Inflammatory macrophage (primary cell): ENCODE results near the gene PKHD1.
A peak's percentile ranks its signal among the peaks of the same experiment; 100 is the strongest.

Experiments used
- DNase-seq, 2 donors: peaks; one replicate each; pipeline ENCODE4 v3.0.0-alpha.2; 2020 to 2022
- total RNA-seq, 18 experiments: gene quantifications; one replicate each; lab custom pipeline; 2026; ENCODE audit warnings: mixed read lengths in 6 of 18, inconsistent platforms in 2 of 18; lab: John Stamatoyannopoulos, UW

Gene PKHD1, protein sequence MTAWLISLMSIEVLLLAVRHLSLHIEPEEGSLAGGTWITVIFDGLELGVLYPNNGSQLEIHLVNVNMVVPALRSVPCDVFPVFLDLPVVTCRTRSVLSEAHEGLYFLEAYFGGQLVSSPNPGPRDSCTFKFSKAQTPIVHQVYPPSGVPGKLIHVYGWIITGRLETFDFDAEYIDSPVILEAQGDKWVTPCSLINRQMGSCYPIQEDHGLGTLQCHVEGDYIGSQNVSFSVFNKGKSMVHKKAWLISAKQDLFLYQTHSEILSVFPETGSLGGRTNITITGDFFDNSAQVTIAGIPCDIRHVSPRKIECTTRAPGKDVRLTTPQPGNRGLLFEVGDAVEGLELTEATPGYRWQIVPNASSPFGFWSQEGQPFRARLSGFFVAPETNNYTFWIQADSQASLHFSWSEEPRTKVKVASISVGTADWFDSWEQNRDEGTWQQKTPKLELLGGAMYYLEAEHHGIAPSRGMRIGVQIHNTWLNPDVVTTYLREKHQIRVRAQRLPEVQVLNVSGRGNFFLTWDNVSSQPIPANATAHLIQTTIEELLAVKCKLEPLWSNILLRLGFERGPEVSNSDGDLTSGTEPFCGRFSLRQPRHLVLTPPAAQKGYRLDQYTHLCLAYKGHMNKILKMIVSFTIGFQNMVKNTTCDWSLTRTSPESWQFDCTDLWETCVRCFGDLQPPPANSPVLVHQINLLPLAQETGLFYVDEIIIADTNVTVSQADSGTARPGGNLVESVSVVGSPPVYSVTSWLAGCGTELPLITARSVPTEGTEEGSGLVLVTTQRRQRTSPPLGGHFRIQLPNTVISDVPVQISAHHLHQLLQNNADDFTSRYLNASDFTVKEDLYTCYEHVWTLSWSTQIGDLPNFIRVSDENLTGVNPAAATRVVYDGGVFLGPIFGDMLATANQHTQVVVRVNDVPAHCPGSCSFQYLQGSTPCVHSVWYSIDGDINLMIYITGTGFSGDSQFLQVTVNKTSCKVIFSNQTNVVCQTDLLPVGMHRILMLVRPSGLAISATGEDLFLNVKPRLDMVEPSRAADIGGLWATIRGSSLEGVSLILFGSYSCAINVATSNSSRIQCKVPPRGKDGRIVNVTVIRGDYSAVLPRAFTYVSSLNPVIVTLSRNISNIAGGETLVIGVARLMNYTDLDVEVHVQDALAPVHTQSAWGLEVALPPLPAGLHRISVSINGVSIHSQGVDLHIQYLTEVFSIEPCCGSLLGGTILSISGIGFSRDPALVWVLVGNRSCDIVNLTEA (N-terminal part only)
- total RNA-seq = 0 to 0.37 (median 0) reads per million in 18 experiments

DNA sequence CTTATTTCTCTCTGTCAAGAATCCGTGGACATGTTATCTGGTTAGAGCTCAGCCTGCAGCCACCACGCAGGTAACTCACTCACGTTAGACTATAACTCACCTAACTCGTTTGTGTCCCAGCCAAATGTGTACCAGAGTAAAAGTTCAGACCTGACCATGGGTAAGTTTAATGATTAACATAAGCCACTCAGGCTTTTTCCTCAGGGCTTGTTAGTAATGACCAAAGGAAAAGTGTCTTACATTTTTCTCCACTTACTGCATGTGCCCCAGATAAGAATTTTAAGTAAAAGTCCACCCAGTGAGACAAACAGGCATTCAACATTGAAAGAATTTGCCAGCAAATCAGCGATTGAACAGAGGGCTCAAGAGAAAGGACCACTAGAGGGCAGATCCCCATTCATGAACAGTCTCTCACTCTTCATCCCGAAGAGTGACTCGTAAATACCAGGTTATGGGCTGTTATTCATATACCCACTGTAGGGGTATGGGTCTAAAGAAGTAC, at the start of gene PKHD1:
PKHD1 (minus strand) TSS at position 116 of the 502 bp plus-strand sequence. CDS start 2,680 bp downstream, outside the sequence.
- DNase-seq = peak in 1 of 2 donors; percentile 2

- DNase-seq = no peak
Measured at GRCh38 chr6:52136934-52137467, 49.6 kb upstream of the PKHD1 start.

GRCh38 chr6:52136055-52136454, 48.6 kb upstream of the PKHD1 start:
- no peak for DNase-seq

GRCh38 chr6:52135217-52135616, 47.8 kb upstream of the PKHD1 start:
- DNase-seq = no peak

GRCh38 chr6:52134011-52134410, 46.6 kb upstream of the PKHD1 start:
- no peak for DNase-seq

- DNase-seq = no peak
Measured at GRCh38 chr6:52133324-52133723, 45.9 kb upstream of the PKHD1 start.

- no peak for DNase-seq
Measured at GRCh38 chr6:52132292-52132691, 44.9 kb upstream of the PKHD1 start.

DNA sequence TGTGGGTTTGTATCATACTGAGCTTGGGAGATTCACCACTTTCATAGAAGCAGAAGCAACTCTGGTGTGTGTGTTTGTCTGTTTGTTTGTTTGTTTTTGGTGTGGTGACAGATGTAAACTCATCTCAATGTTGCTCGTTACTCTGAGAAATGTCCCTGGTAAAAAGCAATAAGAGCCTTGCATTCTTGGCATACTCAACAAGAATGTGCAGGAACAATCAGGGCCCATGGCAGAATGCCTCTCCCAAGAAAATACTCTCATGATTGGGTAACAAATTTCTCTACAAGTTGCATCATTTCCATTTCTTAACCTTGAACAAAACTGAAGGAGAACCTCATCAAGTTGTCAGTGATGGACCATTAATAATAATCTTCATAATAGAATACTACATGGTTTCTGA, 43.0 kb upstream of the PKHD1 start:
- no peak for DNase-seq

DNA sequence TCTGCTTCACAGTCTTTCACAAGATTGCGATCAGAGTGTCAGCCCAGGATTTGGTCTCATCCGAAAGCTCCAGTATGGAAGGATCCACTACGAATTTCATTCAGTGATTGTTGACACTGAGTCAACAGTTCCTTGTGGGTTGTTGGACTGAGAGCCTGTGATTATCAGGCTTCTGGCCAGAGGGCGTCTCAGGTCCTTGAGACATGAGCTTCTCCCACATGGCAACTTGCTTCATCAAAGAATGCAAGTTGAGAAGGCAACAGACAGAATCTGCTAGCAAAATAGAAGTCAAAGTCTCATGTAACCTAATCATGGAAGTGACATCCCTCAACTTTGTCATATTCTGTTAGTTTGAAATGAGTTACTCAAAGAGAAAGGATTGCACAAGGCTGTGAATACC, 40.5 kb upstream of the PKHD1 start:
- no peak for DNase-seq

GRCh38 chr6:52126231-52126630, 38.8 kb upstream of the PKHD1 start:
- DNase-seq = no peak

- no peak for DNase-seq
Measured at GRCh38 chr6:52125572-52125971, 38.2 kb upstream of the PKHD1 start.

- no peak for DNase-seq
Measured at GRCh38 chr6:52125139-52125538, 37.7 kb upstream of the PKHD1 start.

GRCh38 chr6:52124126-52125121, 37.0 kb upstream of the PKHD1 start:
- no peak for DNase-seq

- DNase-seq = no peak
Measured at GRCh38 chr6:52123251-52123650, 35.8 kb upstream of the PKHD1 start.

DNA sequence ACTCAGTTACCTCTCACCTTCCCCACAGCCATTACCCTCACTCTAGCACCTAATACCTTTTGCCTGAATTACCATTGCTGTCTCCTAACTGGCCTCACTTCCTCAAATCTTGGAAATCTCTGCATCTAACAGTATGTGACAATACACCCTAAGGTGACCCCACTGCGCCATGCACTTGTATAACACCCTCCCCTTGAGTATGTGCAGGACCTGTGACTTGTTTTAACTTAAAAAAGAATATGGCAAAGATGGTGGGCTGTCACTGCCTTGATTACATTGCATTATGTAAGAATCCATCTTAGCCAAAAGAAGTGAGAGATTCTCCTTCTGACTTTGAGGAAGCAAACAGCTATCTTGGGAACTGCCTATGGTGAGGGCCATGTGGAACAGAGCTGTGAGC, 29.9 kb upstream of the PKHD1 start:
- DNase-seq = no peak

DNA sequence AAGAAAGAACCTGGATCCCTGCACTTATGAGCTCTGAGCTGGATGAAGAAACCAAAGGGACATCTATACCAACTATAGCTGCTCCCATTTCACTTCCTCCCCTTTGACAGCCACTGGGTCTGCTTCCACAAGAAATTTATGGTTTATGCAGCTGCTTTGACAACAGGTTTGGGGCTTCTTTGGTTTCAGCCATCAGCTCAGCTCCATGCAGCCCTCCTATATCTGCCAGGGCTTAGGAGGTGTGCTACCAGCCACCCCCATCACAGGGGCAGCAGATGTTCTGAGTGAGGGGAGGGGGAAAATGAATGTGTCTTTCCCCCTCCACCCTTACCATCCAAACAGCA, 29.2 kb upstream of the PKHD1 start:
- DNase-seq = no peak

GRCh38 chr6:52115891-52116604, 28.6 kb upstream of the PKHD1 start:
- no peak for DNase-seq

DNA sequence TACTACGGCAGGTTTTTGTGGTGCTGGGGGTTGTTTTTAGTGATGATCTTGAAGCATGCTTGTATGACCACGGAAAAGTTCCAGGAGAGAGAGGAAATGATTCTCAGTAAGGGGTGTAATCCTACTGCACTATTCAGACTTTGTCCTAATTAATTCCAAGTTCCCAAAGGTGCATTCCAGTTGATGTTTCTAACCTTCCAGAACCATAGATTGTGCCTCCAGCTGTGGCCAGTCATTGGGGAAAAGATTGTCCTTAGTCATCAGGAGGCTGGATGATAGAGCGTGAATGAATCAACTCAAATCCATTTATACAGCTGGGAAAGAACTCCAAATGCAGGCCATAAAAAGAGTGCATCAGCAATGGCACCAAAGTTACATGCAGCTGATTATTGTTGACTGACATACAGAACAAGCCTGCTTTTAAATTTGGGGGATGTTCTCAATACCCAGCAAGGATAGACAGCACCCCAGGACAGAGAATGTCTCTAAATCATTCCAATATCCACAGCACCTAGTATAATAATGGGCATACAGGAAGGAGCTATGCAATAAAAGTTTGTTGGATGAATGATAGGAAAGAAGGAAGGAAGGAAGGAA, 27.8 kb upstream of the PKHD1 start:
- DNase-seq = no peak

DNA sequence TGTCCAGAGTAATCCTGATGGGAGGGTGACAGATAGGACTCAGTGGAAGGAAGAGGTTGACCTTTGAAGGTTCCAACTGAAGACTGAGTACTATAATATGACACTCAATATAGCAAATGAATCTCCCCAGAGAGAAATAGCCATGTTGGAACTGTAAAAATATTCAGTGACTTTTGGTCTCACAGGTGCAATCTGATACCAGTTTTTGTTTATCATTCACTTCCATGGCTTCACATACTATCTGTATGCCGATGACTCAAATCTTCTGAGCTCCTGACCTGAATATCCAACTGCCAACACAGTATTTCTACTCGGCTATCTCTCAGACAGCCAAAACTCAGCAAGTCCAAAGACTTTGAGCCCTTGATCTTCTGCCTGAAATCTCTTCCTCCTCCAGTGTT, 21.8 kb upstream of the PKHD1 start:
- DNase-seq = no peak

- no peak for DNase-seq
Measured at GRCh38 chr6:52108128-52108527, 20.7 kb upstream of the PKHD1 start.
